Islet precursor cell (in vitro differentiated cells): ENCODE measurements around the gene TENT4A.
A peak's percentile ranks its signal among the peaks of the same experiment; 100 is the strongest.

Source experiments
- DNase-seq: peaks from one replicate; pipeline ENCODE4 v3.0.0-alpha.2; 2018

The TENT4A gene

GRCh38 chr5:6718161-6718681 lies 5.0 kb downstream of the TENT4A start:
- DNase-seq, result peak; percentile 33

- DNase-seq, result peak; percentile 25
Observed at GRCh38 chr5:6718718-6719117, 5.5 kb downstream of the TENT4A start.

DNA sequence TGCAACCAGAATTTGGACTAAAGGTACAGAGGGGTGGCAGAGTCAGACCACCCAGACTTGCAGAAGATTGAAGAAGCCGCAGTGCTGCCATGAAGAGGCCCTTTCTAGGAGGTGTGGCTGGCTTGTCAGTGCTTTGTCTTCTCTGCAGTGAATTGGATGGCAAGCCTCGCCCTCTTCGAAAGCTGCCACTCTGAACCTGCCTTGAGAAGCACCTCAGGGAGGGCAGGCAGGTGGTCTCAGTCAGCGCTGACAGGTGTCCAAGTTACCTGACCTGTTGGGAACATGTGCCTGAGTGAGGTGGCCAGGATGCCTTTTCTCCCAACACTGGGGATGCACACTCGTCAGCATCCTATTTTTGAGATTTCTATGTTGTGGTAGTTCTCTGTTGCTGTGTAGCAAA lies 6.2 kb downstream of the TENT4A start:
- DNase-seq, result peak; percentile 28

DNA sequence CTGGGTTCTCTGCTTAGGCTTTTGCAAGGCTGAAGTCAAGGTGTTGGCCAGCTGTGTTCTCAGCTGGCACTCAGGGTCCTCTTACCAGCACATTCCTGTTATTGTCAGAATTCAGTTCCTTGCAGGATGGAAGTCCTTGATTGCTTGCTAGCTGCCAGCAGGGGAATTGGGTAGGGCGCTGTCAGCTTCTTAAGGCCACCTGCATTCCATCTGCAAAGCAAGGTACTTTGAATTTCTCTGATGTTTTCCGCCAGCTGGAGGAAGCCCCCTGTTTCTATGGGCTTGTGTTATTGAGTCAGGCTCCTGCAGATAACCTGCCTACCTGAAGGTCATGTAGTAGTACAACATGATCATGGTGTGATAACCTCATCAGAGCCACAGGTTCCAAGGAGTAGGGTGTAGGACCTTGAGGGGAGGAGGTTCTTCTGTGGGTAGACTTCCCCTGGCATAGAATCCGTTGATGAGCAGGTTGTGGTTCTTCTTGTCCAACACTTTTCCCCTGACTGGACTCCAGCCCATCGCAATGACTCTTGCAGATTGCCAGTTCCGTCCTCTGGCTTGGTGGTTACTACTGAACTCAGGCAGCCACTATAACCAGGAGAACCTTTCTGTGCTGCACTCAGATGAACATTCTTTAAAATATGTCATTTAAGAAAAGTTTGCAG lies 6.8 kb downstream of the TENT4A start:
- DNase-seq, result peak; percentile 28

GRCh38 chr5:6720561-6720921 lies 7.3 kb downstream of the TENT4A start:
- no peak for DNase-seq

DNA sequence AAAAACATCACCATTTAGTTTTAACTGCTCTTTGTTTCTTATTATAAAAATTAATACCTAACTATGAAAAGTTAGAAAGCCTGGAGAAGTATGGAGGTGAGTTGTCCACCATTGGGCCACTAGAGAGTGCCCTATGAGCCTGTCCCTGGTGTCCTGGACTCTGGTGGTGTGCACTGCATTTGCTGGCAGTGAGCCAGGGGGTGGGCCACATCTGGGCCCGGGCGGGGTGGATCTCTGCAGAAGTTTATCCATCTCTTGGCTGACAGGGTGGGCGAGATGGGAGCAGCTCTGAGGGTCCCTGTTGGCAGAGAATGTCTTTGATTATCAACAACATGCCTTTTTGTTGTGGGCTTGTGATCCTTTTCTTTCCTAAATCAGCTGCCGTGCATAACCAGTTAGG lies 8.2 kb downstream of the TENT4A start:
- DNase-seq, result peak; percentile 50

DNA sequence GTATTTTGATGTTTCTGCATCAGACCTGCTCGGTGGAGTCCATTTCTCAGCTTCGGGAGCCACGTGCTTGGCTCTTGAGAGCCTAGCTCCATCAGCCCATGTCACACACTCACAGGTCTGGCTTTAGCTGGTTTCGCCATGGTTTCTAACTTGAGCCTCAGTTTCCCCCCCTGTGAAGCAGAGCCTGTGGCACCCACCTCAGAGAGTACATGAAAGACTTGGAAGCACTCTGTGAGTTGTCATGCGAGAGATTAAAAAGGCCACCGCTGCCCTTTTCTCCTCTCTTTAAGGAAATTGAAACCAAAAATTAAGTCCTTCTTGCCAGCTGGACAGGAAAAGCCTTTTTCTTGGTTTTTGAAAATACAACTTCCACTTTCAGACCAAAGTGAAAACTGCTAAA lies 8.8 kb downstream of the TENT4A start:
- peak; percentile 30 for DNase-seq

GRCh38 chr5:6723122-6723815 lies 10.0 kb downstream of the TENT4A start:
- no peak for DNase-seq

DNA sequence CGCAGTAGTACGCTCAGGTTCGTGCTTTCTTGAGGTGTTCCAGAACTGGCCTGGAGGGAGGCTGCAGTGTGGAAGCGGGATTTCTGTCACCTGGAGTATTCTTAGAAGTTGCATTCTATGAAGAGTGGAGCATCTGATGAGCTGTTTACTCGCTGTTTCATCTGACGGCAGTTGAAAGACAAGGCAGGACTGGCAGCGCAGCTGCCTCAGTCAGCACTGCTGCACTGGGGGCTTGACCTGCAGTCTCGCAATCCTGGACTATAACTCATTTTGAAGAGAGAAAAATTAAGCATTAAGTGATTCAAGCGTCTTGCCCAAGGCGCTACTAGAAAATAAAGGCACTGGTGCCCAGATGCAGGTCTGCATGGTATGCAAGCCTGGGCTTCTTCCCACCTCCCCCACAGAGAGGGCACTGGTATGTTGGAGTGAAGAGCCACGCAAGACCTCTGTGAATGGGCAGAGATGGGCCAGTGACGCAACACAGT lies 10.6 kb downstream of the TENT4A start:
- DNase-seq, result no peak

GRCh38 chr5:6724321-6724929 lies 11.2 kb downstream of the TENT4A start:
- DNase-seq, result no peak

DNA sequence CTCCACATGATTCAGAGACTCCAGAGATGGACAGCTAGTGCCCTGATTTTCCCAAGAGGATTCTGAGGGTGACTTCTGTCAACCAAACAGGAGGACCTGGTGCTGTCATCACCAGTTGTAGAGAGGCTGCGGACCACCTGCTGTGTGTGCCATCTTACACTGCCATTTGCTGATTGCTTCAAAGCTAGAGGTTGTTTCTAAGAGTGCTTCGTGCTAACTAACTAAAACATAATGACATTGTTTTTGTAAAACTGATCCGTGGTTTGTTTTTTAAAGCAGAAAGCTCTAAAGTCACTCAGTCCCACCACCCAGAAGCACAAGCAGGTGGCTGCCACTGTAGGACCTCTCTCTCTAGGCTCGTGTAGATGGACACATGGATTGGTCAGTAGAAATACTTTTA lies 12.2 kb downstream of the TENT4A start:
- no peak for DNase-seq

- DNase-seq, result no peak
Observed at GRCh38 chr5:6726006-6726405, 12.8 kb downstream of the TENT4A start.

DNA sequence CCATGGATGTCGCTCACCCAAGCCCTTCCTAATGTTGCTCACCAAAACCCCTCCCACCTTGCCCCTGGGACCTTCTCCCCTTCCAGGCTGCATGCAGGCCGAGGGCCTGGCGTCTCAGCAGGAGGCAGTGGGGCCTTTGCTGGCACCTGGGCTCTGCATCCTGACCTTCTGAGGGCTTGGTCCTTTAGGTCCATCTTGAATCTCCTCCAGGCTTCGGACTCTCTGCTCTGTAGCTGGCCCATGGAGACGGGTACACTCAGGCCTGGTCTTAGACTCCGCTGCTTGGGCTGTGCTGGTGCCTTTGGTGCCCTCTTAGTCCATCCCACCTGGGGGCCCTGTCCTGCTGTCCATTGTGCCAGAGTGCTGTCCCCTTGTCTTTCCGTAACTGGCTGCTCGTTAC lies 14.0 kb downstream of the TENT4A start:
- DNase-seq, result no peak

- no peak for DNase-seq
Observed at GRCh38 chr5:6728011-6728794, 15.0 kb downstream of the TENT4A start.

DNA sequence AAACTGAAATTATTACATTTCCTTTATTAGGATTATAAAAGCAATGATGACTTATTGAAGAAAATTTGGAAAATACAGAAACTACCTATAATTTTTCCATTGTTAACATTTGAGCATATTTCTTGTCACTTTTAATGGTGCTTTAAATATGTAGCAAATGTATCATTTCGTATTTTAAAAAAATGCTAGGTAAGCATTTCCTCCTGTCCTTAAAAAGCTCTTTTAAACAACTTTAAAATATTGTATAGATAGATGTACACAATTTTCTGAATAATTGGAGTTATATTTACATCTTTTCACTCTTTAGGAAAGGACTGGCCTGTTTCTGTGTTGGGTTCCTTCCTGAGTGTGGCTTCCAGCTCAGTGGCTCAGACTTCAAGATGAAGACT lies 15.6 kb downstream of the TENT4A start:
- DNase-seq, result no peak

DNA sequence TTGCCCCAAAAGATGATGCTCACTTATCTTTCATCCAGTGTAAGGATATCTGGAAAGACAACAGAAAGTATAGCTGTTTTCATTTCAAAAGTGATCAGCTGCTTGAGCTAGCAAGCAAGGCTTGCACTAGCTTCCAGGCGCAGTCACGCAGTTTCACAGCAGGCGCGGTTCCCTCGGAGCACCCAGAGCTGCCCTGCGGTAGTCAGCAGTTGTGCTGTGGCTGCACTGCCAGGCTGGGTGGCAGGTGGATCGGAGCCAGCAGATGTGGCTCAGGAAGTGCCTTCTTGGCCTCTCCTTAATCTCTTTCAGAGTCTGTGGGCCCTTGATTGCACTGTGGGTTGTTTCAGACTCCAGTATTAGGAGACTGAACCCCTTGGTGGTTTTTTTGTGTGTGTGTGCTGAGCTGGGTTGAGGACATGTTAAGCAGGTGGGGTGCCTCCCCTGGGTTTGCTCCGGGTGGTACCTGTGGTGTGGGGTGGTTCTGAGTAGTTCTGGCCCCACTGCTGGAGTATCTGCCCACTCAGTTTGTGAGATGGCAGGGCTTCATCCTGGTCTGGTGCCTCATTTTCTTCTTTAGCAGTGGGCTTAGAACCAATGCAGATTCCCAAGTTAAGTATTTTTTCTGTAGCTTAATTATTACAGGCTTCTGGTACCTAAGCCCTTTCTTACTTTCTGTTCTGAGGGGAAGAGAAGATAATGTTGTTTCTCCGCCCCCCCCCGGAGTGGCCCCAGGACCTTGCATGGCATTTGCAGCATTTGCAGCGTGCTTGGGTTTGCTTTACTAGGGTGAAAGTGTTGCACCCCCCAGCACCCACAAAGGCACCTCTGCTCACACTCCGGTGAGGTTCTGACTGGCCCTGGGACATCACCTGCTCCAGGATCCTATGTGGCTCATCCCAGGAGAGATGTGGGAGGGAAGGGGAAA lies 16.4 kb downstream of the TENT4A start:
- DNase-seq, result no peak

GRCh38 chr5:6730407-6730806 lies 17.2 kb downstream of the TENT4A start:
- DNase-seq, result peak; percentile 45

DNA sequence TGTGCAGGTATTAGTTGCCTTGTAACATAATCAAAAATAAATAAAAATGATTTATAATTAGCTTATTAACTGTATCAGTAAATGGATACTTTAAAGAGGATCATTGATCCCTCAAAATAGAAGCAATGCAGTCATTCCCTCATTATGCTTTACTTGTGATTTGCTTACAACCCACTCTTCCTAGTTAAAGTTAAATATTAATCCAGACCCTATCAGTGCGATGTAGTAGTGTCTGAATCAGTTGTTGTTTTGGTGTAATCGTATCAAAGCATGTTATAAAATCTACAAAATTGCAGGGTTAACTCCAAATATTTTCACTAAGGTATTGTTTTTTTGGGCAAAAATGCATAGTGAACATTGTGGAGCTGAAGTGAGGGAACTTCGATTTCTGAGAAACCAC lies 17.6 kb downstream of the TENT4A start:
- DNase-seq, result no peak

DNA sequence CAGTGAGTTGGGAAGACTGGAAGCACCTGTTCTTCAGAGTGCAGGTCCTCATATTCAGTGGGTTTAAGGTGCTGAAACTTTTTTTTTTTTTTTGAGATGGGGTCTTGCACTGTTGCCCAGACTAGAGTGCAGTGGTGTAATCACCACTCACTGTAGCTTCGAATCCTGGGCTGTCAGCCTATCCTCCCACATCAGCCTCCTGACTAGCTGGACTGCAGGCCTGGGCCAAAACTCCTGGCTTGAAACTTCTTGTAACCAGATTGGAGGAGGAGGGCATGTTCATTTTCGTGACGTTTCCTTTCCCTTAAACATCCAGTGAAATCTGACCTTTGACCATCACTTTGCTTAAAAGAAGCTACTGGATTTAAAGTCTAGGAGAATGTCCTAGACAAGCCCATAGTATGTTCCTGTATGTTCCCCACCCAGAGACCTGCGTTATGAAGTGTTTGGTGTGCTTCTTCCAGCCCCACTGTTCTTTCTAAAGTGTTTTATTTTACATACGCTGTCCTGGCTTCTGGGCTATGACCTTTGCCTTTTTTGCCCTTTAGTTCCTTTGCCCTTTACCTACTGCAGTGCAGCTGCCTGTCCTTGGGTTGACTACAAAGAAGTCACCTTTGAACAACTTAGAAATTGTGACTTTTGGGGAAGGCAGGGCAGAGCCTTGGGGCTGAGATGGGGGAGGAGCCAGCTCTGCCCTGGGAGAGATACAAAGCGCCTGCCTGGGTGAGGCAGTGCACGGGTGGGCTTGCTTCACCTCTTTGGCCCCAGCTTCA lies 18.4 kb downstream of the TENT4A start:
- DNase-seq, result no peak

- DNase-seq, result no peak
Observed at GRCh38 chr5:6732634-6733410, 19.6 kb downstream of the TENT4A start.
